Sigmoid colon (tissue), 7 donors: ENCODE results near the gene P4HA1. TPM values are rescaled to one million over a fixed set of nuclear protein-coding genes. Genes with fewer than 3 reads are reported as not detected.
A peak's percentile ranks its signal among the peaks of the same experiment; 100 is the strongest.

Source experiments
- DNase-seq: peaks from one replicate; pipeline ENCODE4 v3.0.0-alpha.2; 2019
- H3K27ac ChIP-seq, 4 donors: fragments of 200-600 bp; sonication (generic); one replicate each; pipeline ENCODE4 v1.5.1; 2016 to 2019; ENCODE audit warnings: mild to moderate bottlenecking in 1 of 4
- H3K27me3 ChIP-seq, 3 donors: fragments of 200-600 bp; sonication (generic); one replicate each; pipeline ENCODE4 v1.5.1; 2019; ENCODE audit warnings: mild to moderate bottlenecking in 1 of 3
- H3K36me3 ChIP-seq, 4 donors: fragments of 200-600 bp; sonication (generic); one replicate each; pipeline ENCODE4 v1.5.1; 2016 to 2019
- H3K4me1 ChIP-seq, 4 donors: fragments of 200-600 bp; sonication (generic); one replicate each; pipeline ENCODE4 v1.5.1; 2017 to 2019
- H3K4me3 ChIP-seq, 4 donors: fragments of 200-600 bp; sonication (generic); one replicate each; pipeline ENCODE4 v1.5.1; 2017 to 2019; ENCODE audit warnings: mild to moderate bottlenecking in 2 of 4, moderate library complexity in 1 of 4
- H3K9me3 ChIP-seq, 4 donors: fragments of 200-600 bp in 3 of 4; sonication (generic) in 3 of 4; one replicate each; pipeline versions ENCODE4 v1.5.1 to v1.6.1; 2013 to 2019
- CTCF ChIP-seq, 4 experiments: fragments of 450-650 bp in 3 of 4; fragments of 200-600 bp in 1 of 4; IDR thresholded peaks; one replicate each; pipeline ENCODE4 v1.5.1; 2016 to 2019; ENCODE audit warnings: antibody characterized with exemption in 4 of 4, mild to moderate bottlenecking in 3 of 4, moderate library complexity in 2 of 4
- EP300 ChIP-seq, 4 donors: sonication (generic); formaldehyde crosslinking; IDR thresholded peaks; one replicate each; pipeline ENCODE4 v1.6.1; 2017; ENCODE audit warnings: antibody characterized with exemption in 4 of 4
- POLR2A ChIP-seq, 2 donors: fragments of 450-650 bp; IDR thresholded peaks; one replicate each; pipeline ENCODE4 v1.6.1; 2016; ENCODE audit warnings: antibody characterized with exemption in 2 of 2, mild to moderate bottlenecking in 2 of 2, moderate library complexity in 2 of 2
- POLR2AphosphoS5 ChIP-seq, 4 donors: sonication (generic); formaldehyde crosslinking; IDR thresholded peaks; one replicate each; pipeline ENCODE4 v1.6.1; 2017; ENCODE audit warnings: antibody characterized with exemption in 4 of 4
- WGBS, 2 donors: extraction: QIAGEN DNeasy Blood & Tissue Kit; methylation state at CpG; one replicate each; pipeline ENCODE4 v1.1.7; 2013; 5-methylcytosine and 5-hydroxymethylcytosine counted together
- intact Hi-C: fragments of 100-400 bp; cut with DNase I; formaldehyde crosslinking; loops from one replicate; pipeline ENCODE4 v1.15.1; 2023
- polyA plus RNA-seq, 3 donors: library from polyadenylated mRNA; stranded (reverse); fragments of 200-250 nt; gene quantifications; one replicate each; pipeline ENCODE4 v1.2.3, GENCODE V29; 2013
- total RNA-seq, 4 donors: library from RNA; depleted of rRNA; stranded (reverse); fragments of >200 nt; gene quantifications; one replicate each; pipeline ENCODE4 v1.1.0, GENCODE V29; 2016
- donor health status: healthy with polysubstance abuse.
- donor health status: Bipolar disorder and iron deficiency.
- donor health status: healthy.

The P4HA1 gene
- total and polyA plus RNA-seq, 7 donors: 4.2 to 25.0 (median 15.2) TPM

- Histone ChIP-seq H3K4me1 (no peaks in the 10 kb centered on the region), H3K27ac (no peak overlapping the region), H3K27me3 (no peaks in the 10 kb centered on the region), H3K36me3 (peaks cover 0 to 24% (median 0%) of the 10 kb centered on the region in 4 donors), H3K9me3 (no peaks in the 10 kb centered on the region), H3K4me3 (no peak overlapping the region)
- DNase-seq: no peak
- TF ChIP-seq POLR2AphosphoS5 (IDR thresholded peaks at IDR 0.05): no peak
- no peak for TF ChIP-seq EP300 (IDR thresholded peaks at IDR 0.05)
- no peak for TF ChIP-seq POLR2A (IDR thresholded peaks at IDR 0.05)
- TF ChIP-seq CTCF (IDR thresholded peaks at IDR 0.05): peak in 2 of 4 experiments; percentile 6 to 11
- WGBS, 2 donors: 30 to 45% methylated on average over 5 of the region's 5 CpGs
- intact Hi-C loops: loop anchor here (10.0 kb wide), 1 partner anchor 696 kb away; no protein-coding TSS in a partner anchor
These were observed 35.7 kb downstream of the P4HA1 start for GRCh38 chr10:73060738-73061635.

GRCh38 chr10:73060173-73060572 is 36.5 kb downstream of the P4HA1 start:
- TF ChIP-seq POLR2A (IDR thresholded peaks at IDR 0.05) (no peak), CTCF (IDR thresholded peaks at IDR 0.05) (no peak), EP300 (IDR thresholded peaks at IDR 0.05) (no peak), POLR2AphosphoS5 (IDR thresholded peaks at IDR 0.05) (no peak)
- 97 to 98% methylated on average over 1 of the region's 1 CpG for WGBS, 2 donors

DNA sequence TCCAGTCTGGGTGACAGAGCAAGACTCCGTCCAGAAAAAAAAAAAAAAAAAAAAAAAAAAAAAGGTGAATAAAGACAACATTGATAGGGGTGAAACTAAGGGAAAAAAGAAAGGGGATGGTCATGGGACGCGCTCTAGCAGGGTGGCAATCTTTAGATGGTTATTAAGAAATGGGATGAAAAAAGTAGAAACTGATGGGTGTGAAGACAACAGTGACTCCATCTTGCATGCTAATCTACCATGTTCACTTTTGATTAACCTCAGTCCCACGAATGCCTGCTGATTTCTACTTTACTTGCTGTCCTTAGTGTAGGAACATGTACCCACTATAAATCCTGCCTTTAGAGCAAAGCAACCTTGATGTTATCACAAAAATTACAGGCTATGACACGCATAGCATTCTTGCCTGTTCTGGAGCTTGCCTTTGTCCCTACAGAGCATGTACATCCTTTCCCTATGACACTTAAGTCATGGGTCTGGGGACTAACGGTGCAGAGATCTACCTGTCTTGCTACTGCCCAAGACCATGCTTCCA is 38.5 kb downstream of the P4HA1 start:
- no peaks in the 10 kb centered on the region for H3K27me3 ChIP-seq
- intact Hi-C loops: no loop called here
- H3K27ac ChIP-seq: no peak overlapping the region
- H3K9me3 ChIP-seq: no peaks in the 10 kb centered on the region
- DNase-seq: no peak
- no peaks in the 10 kb centered on the region for H3K4me1 ChIP-seq
- TF ChIP-seq EP300 (IDR thresholded peaks at IDR 0.05) (no peak), CTCF (IDR thresholded peaks at IDR 0.05) (no peak), POLR2A (IDR thresholded peaks at IDR 0.05) (no peak), POLR2AphosphoS5 (IDR thresholded peaks at IDR 0.05) (no peak)
- H3K4me3 ChIP-seq: no peak overlapping the region
- H3K36me3 ChIP-seq: peaks cover 0 to 32% (median 4%) of the 10 kb centered on the region in 4 donors
- 96% methylated on average over 6 of the region's 6 CpGs for WGBS, 2 donors

More at GRCh38 chr10:73060173-73060572, 36.5 kb downstream of the P4HA1 start:
- no peaks in the 10 kb centered on the region for H3K4me1 ChIP-seq
- intact Hi-C loops: loop anchor here (10.0 kb wide), 1 partner anchor 695 kb away; no protein-coding TSS in a partner anchor
- DNase-seq: no peak
- no peak overlapping the region for H3K4me3 ChIP-seq
- H3K27me3 ChIP-seq: no peaks in the 10 kb centered on the region
- H3K9me3 ChIP-seq: no peaks in the 10 kb centered on the region
- peaks cover 0 to 25% (median 0%) of the 10 kb centered on the region in 4 donors for H3K36me3 ChIP-seq
- no peak overlapping the region for H3K27ac ChIP-seq

DNA sequence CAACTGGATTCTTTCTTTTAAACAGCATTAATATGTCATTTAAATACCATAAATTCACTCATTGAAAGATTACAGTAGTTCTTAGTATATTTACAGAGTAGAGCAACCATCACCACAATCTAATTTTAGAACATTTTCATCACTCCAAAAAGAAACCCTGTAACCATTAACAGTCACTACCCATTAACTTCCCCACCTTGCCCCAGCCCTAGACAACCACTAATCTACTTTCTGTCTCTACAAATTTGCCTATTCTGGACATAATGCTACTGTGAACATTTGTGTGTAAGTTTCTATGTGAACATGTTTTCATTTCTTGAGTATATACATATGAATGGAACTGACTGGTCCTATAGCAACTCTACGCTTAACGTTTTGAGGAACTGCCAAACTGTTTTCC is 42.4 kb downstream of the P4HA1 start:
- no peaks in the 10 kb centered on the region for H3K9me3 ChIP-seq
- H3K4me3 ChIP-seq: no peak overlapping the region
- no peak for DNase-seq
- peaks cover 0 to 58% (median 10%) of the 10 kb centered on the region in 4 donors for H3K36me3 ChIP-seq
- H3K27ac ChIP-seq: no peak overlapping the region
- TF ChIP-seq POLR2AphosphoS5 (IDR thresholded peaks at IDR 0.05) (no peak), POLR2A (IDR thresholded peaks at IDR 0.05) (no peak), CTCF (IDR thresholded peaks at IDR 0.05) (no peak), EP300 (IDR thresholded peaks at IDR 0.05) (no peak)
- no peaks in the 10 kb centered on the region for H3K4me1 ChIP-seq
- WGBS, 2 donors: 90 to 91% methylated on average over 2 of the region's 2 CpGs
- no peaks in the 10 kb centered on the region for H3K27me3 ChIP-seq
- intact Hi-C loops: no loop called here
